DOHH2 (cell line): ENCODE results near the gene RPA1.

Experiments
- EZH2phosphoT487 ChIP-seq: fragments of 200-600 bp; sonication (generic); IDR thresholded peaks from 2 replicates; pipeline ENCODE4 v1.6.1; 2017; ENCODE audit warnings: borderline replicate concordance, mild to moderate bottlenecking, antibody characterized with exemption, low read length, moderate library complexity, mixed read lengths
- TF ChIP-seq, protein P1 (sequence below): fragments of 200-600 bp; sonication (generic); IDR thresholded peaks from one replicate; pipeline ENCODE4 v1.5.1; 2014; ENCODE audit warnings: antibody characterized with exemption, mild to moderate bottlenecking, low read depth, low read length; ENCODE audit not compliant: poor library complexity, severe bottlenecking

DNA sequence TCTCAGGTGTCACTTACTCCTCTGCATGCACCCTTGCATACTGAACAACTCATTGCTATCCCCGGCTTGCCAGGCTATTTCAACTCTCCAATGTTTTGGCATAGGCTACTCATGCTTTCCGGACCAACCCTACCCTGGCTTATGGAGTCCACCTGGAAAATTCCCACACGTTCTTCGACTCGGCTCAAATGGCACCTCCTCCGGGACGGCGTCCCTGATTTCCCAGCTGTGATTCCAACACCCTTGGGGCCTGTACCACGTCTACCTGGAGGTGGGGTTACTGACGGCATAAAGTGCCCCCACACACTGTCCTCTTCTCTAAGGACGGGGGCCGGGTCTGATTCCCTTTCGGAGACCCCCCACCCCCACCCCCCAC, 601 bp upstream of the RPA1 start:
- TF ChIP-seq, protein P1, sequence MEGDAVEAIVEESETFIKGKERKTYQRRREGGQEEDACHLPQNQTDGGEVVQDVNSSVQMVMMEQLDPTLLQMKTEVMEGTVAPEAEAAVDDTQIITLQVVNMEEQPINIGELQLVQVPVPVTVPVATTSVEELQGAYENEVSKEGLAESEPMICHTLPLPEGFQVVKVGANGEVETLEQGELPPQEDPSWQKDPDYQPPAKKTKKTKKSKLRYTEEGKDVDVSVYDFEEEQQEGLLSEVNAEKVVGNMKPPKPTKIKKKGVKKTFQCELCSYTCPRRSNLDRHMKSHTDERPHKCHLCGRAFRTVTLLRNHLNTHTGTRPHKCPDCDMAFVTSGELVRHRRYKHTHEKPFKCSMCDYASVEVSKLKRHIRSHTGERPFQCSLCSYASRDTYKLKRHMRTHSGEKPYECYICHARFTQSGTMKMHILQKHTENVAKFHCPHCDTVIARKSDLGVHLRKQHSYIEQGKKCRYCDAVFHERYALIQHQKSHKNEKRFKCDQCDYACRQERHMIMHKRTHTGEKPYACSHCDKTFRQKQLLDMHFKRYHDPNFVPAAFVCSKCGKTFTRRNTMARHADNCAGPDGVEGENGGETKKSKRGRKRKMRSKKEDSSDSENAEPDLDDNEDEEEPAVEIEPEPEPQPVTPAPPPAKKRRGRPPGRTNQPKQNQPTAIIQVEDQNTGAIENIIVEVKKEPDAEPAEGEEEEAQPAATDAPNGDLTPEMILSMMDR: no peak
- TF ChIP-seq EZH2phosphoT487: no peak
